Middle frontal gyrus (tissue), 1 donor: ENCODE measurements around the gene SMARCA2.
A peak's percentile ranks its signal among the peaks of the same experiment; 100 is the strongest.

Source experiments
- DNase-seq: peaks from one replicate; pipeline ENCODE4 v3.0.0-alpha.2; 2015; ENCODE audit warnings: low spot score; ENCODE audit errors: extremely low spot score

The SMARCA2 gene

DNA sequence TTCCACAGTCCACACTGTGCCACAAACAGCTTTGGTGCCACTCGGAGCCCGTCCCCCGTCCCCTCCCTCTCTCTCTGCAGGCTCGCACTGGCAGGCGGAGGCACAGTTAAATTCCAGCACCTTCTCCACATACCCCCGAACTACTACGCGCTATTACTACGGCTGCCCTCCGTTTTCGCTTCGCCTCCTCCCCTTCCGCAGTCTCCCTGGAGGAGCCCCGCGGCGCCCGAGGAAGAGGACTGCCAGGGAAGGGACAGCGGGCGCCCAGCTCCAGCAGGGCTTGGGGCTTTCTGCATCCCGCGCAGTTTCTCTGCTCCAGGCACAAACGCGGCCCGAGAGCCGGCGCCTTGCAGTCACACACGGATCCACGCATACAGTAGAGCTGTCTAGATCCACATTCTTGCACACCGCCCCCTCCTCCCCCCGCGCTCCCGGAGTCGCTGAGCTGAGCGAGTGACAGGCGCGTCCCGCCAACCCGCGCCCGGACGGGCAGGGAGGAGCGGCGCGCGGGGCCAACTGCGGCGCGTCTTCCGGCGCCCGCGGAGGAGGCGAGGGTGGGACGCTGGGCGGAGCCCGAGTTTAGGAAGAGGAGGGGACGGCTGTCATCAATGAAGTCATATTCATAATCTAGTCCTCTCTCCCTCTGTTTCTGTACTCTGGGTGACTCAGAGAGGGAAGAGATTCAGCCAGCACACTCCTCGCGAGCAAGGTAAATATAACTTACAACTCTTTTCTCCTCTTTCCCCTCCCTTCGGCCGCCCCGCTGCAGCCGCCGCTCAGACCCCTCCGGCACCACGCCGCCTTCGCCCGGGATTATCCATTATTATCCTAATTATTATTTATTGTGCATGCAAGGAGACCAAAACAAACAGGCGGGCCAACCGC, at the start of gene SMARCA2:
TSS of gene SMARCA2 (plus strand) at position 652 of the 885 bp plus-strand sequence. CDS start 13,676 bp downstream, outside the sequence.
- peak; percentile 95 for DNase-seq

DNA sequence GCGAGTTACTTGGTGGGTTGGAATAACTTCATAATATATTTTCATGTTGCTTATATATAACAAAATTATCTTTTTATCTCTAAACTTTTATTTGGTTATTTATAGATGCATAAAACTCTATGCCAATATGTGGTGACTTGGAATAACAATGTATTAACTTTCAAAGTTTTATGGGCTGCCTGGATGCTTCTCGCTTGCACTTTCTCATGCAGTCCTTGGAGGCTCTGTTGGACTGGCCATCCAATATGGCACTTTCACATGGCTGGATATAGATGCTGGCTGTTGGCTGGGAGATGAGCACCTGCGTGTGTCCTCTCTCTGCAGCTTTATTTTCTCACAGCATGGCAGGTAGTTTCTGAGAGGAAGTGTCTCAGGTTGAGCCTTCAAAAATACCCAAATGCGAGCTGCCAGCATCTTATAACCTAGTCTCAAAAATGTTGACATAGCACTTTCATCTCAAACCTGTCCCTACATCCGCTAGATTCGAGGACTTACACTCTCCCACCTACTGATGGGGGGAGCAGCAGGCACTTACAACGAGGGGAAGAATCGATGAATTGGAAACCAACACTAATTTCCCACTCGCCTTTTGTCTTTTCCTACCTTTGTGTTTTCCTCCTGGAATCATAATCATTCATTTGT, 48.3 kb upstream of the SMARCA2 start:
- no peak for DNase-seq

DNA sequence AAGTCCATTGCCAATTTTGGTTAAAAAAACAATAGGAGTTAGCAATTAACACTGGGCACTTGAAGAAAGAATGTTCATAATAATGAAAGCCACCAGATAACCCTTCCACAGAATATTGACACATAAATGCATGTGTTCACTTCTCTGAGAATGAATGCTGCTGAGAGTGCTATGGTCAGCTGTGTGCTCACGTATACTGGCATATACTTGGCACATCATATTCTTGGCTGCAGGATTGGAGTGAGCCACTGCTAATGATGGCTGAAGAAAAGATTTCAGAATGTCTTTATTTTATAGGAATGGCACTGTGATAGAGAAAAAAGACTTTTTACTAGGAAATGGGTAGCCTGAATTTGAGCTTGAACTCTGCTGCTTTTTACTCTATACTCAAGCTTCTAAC, 46.0 kb upstream of the SMARCA2 start:
- no peak for DNase-seq

DNA sequence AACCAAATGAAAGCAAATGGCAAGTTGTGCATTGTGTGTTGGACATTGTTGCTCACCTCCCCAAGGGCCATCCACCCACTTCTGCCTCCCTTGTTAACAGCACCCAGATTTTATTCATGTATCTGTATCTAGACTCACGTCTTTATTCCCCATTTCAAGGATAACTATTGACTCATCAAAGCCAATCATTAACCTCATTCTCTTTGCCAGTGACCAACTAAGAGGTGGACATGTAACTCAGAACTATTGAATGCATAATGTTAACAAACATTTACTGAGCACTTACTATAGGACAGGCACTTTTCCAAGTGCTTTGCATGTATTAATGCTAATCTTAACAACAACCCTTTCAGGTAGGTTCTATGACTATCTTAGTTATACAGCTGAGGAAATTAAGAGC, 45.2 kb upstream of the SMARCA2 start:
- no peak for DNase-seq

DNA sequence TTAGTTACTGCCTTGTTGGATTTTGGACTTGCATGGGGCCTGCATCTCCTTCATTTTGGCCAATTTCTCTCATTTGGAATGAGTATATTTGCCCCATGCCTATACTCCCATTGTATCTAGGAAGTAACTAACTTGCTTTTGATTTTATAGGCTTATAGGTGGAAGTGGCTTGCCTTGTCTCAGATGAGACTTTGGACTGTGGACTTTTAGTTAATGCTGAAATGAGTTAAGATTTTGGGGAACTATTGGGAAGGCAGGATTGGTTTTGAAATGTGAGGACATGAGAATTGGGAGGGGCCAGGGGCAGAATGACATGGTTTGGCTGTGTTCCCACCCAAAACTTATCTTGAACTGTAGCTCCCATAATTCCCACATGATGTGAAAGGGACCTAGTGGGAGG, 42.5 kb upstream of the SMARCA2 start:
- DNase-seq = no peak

DNA sequence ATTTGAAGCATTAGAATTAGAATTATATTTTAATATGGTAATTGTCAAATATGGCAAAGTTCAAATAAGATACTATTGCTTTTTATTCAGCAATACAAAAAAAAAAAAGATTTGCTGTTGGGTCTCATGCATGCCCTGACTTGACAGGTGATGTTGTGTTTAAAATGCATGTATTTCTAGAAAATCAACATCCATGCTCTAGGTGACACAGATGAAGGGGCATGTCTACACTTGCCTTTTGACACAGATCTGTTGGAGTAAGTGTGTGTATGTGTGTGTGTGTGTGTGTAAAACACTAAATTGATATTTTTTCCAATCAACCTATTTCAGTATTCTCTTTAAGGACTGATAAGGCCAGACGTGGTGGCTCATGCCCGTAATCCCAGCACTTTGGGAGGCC, 38.1 kb upstream of the SMARCA2 start:
- no peak for DNase-seq

DNA sequence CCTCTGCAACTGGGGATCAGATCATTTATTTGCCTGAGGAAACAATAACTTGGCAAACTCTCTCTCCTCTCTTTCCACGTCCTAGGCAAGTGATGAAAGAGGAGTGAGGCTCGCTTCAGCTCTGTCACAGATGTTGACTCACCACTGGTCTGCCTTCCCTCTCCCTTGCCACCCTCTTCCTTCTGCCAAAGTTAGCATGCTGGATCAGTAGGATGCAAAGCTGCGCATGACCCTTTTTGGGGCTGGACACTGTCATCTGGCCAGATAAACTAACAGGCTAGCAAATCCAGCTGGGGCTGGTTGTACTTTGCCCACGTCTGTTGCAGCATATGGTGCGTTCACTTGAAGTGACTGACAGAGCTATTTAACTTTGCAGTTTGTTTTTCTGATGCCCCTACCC, 36.2 kb upstream of the SMARCA2 start:
- DNase-seq = no peak

DNA sequence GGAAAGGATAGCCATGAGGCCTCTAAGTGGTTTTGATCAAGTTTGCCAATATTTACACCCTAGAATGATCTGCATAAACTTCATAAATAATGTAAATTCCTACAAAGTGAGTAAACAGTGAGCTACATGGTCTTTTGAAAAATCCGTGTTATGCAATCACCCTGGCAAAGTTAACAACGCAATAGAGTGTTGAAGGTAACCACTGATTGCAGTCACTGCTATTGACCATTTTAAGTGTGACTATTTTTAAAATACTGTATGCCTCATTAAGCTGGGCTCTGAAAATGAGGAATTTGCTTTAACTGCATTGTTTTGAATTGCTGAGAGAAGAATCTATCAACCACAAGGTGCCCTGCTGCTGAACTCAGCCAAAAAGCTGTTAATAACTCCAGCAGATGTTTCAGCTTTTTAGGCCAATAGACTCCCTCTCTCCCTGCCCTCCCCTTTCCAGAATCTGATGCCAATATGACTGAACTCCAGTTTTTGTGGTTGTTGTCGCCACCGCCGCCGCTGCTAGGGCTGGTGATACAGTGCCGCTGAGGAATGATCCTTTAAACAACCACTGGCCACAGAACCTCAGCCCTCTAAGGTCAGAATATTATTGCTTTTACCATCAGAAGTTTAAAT, 35.3 kb upstream of the SMARCA2 start:
- DNase-seq = no peak

DNA sequence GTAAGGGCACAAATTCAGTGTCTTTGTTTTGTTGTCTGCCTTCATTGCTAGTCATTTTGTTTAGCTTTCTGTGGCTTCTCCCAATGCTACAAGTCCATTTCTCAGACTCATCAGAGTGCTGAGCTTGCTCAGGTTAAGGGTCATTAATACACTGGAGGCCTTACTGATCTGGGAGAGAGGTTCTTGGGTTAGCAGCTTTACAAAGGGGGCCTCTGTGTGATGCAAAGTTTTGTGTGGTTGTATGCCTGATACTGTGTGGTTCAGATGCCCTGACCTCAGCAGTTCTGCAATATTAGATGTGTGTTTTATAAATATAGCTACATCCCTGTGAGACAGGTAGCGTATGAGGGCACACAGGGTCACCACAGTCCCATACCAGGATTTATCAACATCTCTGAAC, 34.8 kb upstream of the SMARCA2 start:
- DNase-seq = no peak

DNA sequence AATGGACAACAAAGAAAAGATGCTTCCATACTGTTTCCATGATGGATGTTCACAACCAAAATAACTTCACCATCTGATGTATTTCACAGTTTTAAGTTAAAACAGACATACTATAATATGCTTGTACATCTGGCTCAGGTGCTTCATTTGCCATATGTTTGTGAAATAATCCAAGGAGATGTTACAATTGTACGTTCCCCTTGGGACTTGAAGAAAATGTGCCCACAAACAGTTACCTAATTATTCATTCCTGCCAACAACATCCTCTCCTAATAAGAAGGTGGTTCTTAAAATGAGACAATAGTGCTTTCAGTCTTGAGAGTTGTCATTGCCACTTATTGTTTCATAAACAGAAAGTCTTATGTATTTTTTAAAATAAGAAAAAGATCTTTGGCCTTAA, 33.1 kb upstream of the SMARCA2 start:
- DNase-seq = no peak

DNA sequence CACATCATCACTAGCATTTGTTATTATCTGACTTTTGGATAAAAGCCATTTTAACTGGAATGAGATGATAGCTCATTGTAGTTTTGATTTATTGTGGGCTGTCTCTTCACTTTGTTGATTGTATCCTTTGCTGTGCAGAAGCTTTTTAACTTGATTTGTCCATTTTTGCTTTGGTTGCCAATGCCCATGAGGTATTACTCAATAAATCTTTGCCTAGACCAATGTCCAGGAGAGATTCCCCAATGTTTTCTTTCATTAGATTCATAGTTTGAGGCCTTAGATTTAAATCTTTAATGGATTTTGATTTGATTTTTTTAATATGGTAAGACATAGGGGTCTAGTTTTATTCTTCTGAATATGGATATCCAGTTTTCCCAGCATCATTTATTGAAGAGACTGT, 28.8 kb upstream of the SMARCA2 start:
- DNase-seq = no peak

DNA sequence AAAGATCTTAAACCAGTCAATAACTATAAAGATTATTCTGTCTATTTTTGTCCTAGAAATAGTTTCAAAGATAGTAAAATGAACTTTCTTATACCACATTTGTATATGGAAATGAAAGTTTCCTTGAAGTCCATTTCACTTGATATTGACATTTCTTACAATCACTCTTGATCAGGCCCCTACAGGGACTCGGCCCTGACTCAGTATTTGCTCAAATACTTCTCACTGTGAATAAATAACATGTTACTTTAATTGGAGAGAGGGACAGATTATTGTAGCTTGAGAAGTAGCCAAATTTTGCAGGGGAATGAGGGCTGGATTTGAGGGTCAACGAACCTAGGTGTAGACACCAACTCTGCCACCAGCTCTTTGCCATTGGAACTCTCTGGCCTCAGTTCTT, 25.6 kb upstream of the SMARCA2 start:
- no peak for DNase-seq

DNA sequence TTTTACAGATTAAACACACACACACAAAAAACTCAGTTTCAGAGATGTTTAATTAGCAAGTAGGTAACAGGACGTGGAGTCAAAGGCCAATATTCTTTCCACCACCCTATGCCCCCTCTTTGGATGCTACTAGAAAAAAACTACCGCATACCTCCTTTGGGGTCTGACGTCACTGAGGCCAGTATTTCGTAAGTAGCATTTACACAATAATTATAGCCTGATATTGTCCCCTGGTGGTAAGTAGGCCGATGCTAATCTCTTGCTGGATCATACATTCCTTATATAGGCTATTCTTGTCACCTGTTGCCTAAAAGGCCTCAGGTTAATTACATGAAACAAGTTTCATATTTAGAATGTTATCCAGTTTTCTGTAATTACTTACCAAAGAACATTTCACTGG, 21.0 kb upstream of the SMARCA2 start:
- no peak for DNase-seq

DNA sequence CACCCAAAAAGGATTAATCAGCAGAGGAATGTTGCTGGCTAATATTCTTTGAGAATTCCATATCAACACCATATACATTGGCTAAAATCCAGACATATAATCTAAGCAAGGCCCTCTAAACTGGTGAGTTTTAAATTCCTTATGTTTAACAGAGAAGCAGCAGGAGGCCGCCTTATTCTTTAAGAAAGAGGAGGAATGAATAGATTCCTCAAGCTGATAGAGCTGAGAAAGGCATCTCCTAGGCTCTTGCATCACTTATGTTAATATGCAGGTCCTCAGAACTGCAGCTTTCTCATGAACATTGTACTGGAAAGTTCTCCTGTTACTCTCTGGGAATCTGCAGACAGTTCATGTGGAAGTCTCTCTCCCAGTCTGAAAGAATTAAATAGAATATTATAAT, 20.1 kb upstream of the SMARCA2 start:
- no peak for DNase-seq

DNA sequence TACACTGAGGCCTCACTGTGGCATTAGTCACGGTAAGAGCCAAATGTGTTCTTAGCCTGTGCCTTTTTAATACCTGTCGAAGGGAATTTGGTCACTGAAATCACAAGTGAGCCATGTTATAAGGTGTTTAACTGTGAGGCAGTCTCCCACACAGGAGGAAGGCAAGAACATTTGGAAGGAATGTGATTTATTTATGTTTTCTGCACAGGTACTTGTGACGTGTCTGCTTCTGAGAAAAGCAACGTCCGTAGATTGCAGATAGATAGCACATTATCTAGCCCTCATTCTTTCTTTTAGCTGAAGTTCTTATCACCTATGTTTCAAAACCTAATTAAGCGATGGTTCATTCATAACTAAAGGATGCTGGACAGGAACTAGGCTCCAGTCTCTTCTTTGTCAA, 19.0 kb upstream of the SMARCA2 start:
- no peak for DNase-seq

DNA sequence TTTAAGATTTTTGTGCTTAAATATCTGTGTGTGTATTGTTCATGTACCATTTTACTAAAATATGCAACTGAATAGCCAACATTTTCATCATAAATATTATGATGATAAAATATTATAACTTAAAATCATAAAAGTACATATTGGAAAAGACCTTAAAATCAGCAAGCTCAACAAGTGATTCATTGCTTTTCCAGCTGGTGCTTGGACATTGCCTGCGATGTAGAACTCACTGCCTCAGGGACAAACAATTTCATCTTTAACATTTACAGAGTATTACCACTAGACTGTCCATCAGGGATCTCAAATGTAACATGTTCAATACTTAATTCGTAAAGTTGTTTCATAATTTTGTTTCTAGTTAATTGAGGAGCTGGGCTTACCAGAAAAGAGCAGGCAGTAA, 17.5 kb upstream of the SMARCA2 start:
- DNase-seq = no peak

DNA sequence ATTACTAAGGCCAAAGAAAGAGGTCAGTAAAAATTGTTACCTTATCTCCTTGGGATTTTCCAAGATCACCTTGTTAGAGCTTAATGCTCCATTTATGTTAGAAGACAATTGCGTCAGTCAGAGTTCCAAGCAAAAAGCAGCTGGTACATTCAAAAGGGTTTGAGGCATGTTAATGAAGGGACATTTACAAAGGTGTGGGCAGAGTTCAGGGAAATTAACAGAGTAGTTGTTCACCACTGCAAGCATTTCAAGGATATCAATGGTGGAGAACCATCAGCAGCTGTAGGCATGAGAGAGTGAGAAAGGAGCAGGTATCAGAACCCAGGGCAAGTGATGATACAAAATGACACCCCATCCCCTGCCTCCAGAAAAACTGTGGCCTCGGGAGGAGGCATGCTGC, 17.0 kb upstream of the SMARCA2 start:
- DNase-seq = no peak

DNA sequence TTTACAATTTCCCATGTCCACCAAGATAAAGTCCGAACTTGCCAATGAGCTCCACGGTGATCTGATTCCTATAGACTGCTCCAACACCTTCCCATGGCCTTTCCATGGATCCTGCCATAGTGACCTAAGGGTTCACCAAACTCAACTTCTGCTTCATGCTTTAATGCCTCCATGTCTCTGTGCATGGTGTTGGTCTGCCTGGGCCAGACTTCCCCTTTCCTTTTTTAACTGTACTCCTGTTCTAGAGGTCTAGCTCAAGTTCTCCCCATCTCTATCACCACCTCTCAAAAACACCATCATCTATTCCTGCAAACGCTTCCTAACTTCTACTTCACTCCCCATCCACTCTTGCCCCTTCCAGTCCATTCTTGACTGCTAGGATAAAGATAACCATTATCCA, 14.8 kb upstream of the SMARCA2 start:
- no peak for DNase-seq

DNA sequence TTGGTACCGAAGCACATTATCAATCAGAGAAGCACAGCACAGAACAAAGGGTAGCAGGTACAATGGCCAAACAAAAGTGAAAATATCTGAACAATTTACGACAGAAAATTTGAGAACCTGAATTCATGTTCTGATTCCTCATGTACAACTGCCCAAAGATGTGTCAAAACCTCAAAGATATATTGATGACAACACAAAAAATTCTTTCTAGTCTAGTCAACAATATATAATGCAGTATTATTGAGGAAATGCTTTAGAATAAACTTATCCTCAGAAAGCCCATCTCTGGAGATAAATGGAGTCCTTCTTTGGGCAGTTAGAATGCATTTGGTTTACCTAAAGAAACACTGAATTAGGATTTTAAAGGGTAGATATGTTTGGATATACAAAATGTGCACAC, 6.8 kb upstream of the SMARCA2 start:
- DNase-seq = no peak

DNA sequence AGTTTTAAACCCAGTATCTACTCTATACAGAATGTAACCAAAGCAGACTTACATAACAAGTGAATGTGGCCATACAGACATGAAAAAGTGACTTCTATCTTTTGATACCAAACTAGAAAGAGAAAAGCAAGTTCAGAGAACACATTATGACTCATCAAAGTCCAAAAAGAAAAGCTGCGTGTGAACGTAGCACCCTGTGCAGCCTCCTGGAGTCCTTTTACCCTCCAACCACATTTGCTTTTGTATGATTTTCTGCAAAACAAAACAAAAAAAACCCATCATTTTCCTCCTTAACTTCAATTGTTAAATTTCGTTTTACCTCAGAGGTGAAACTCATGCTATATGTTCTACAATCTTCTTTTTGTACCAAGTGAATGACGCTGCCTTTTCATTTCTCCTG, 2.8 kb upstream of the SMARCA2 start:
- no peak for DNase-seq

DNA sequence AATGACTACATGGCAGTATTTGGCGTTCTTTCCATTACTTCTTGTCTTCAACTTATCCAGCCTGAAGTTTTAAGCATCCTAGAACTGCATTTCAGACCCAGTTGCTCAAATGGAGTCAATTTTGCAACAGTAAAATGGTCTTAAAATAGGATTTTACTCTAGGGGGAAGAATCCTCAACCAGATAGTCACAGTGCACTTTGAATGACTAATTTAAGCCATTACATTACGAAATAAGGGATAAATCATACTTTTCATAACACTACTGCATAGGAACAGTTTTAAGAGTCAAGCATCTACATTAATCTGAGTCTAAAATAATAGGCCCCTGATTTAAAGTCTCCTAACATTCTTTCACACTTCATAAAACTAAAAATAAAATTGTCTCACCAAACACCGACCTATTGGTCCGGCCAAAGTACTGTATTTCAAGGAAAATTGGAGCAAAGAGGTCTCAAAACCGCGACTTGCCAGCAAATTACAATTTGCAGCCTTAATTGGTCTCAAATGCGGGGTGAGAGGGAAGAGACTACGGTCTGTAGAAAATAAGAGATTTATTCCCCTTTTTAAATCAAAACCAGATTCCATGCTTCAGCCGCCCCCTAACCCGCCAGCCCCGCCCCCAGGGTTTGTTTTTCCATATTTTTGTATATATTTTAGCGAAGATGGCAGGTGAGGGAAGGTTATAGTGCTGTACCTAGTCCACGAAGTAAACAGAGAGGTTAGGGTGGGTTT, 1.2 kb upstream of the SMARCA2 start:
- no peak for DNase-seq
